ENCODE results near the gene CCL4. TPM values are rescaled to one million over a fixed set of nuclear protein-coding genes. Genes with fewer than 3 reads are reported as not detected.
"Not testable (repeated sequence)": the region's sequence is repeated elsewhere in the genome, so short reads cannot be mapped to it uniquely, and the experiment has no call there.

CCL4 gene
- total RNA-seq, 1 donor from 2014 or later = not detected

- TF ChIP-seq, protein P1, sequence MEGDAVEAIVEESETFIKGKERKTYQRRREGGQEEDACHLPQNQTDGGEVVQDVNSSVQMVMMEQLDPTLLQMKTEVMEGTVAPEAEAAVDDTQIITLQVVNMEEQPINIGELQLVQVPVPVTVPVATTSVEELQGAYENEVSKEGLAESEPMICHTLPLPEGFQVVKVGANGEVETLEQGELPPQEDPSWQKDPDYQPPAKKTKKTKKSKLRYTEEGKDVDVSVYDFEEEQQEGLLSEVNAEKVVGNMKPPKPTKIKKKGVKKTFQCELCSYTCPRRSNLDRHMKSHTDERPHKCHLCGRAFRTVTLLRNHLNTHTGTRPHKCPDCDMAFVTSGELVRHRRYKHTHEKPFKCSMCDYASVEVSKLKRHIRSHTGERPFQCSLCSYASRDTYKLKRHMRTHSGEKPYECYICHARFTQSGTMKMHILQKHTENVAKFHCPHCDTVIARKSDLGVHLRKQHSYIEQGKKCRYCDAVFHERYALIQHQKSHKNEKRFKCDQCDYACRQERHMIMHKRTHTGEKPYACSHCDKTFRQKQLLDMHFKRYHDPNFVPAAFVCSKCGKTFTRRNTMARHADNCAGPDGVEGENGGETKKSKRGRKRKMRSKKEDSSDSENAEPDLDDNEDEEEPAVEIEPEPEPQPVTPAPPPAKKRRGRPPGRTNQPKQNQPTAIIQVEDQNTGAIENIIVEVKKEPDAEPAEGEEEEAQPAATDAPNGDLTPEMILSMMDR (conservative IDR thresholded peaks at IDR 0.05) = no peak
- H3K4me1 Mint-ChIP-seq (ENCODE audit: unreplicated experiment) = no peaks in the 10 kb centered on the region
- no peaks in the 10 kb centered on the region for H3K36me3 Mint-ChIP-seq
- no peak overlapping the region for H3K27ac Mint-ChIP-seq
- peaks cover 20% of the 10 kb centered on the region for H3K27me3 Mint-ChIP-seq
- H3K4me3 Mint-ChIP-seq = no peak overlapping the region
- no peak for DNase-seq (ENCODE audit: extremely low spot score, unreplicated experiment)
- no peaks in the 10 kb centered on the region for H3K9me3 Mint-ChIP-seq
Observed at GRCh38 chr17:36104701-36105181, 1.1 kb downstream of the CCL4 start.

- Mint-ChIP-seq H3K4me1 (ENCODE audit: unreplicated experiment) (peaks cover under 1% of the 10 kb centered on the region), H3K27ac (no peak overlapping the region), H3K9me3 (no peaks in the 10 kb centered on the region), H3K27me3 (peaks cover 14% of the 10 kb centered on the region), H3K4me3 (no peak overlapping the region), H3K36me3 (no peaks in the 10 kb centered on the region)
- DNase-seq (ENCODE audit: extremely low spot score, unreplicated experiment) = no peak
- TF ChIP-seq, protein P1 (conservative IDR thresholded peaks at IDR 0.05) = no peak
Observed at GRCh38 chr17:36105781-36106492, 2.3 kb downstream of the CCL4 start.

DNA sequence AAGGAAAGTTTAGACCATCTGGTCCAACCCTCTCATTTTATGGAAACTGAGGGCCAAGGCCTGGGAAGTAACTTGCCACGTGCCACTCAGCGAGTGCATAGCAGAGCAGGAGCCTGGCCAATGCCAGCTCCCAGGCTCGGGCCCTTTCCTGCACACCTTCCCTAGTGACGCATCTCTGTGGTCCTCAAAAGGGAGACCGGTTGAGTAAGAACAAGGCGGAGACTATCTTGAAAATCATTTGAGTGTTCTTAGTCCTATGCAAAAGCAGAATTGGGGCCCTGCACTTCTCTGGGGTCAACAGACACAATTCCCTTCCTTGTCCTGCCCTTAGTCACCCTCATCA is 2.8 kb downstream of the CCL4 start:
- Mint-ChIP-seq H3K36me3 (no peaks in the 10 kb centered on the region), H3K4me1 (ENCODE audit: unreplicated experiment) (peaks cover 4% of the 10 kb centered on the region), H3K27ac (no peak overlapping the region), H3K4me3 (no peak overlapping the region), H3K9me3 (no peaks in the 10 kb centered on the region), H3K27me3 (peaks cover 14% of the 10 kb centered on the region)
- no peak for DNase-seq (ENCODE audit: extremely low spot score, unreplicated experiment)
- TF ChIP-seq, protein P1 (conservative IDR thresholded peaks at IDR 0.05) = no peak

- Mint-ChIP-seq H3K36me3 (no peaks in the 10 kb centered on the region), H3K27me3 (peaks cover 14% of the 10 kb centered on the region), H3K9me3 (peaks cover 6% of the 10 kb centered on the region), H3K4me3 (no peak overlapping the region), H3K27ac (no peak overlapping the region), H3K4me1 (ENCODE audit: unreplicated experiment) (peaks cover 4% of the 10 kb centered on the region)
- DNase-seq (ENCODE audit: extremely low spot score, unreplicated experiment) = no peak
- TF ChIP-seq, protein P1 (conservative IDR thresholded peaks at IDR 0.05) = no peak
Observed at GRCh38 chr17:36107660-36108059, 4.0 kb downstream of the CCL4 start.

DNA sequence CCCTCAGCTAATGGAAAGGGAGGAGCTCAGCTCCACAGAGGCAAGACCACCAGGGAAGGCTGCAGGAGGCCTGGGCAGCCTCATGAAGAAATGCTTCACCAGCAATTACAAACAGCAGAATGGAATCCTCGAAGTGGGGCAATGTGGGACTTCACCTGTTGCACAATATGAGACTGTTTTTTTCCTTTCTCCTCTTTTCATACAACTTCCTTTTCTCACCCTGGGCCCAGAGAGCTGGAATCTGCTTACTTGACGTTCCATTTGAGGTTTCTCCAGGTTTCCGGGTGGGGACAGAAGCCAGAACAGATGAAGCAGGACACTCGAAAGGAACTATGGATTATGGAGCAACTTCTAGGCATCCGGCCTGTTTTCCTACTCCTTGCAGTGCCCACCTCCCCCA is 4.6 kb downstream of the CCL4 start:
- peaks cover 14% of the 10 kb centered on the region for H3K27me3 Mint-ChIP-seq
- H3K36me3 Mint-ChIP-seq = not testable (repeated sequence)

DNA sequence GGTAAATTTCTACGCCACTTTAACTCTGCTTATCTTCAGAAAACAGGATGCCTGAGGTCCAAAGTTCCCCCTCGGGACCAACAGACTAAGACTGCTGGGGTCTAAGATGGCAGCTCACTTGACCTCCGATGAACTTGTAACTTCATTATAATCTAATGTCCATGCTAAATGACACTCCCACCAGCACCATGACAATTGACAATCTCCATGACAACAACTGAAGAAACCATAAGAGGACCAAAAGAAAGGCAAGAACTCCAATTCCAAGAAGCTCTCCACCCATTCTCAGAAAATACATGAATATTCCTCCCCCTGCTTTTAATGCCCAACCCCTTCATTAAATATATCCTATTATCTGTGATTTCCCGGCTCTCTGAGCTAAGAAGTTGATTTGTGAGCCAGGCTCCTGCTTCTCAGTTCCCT is 7.5 kb downstream of the CCL4 start:
- TF ChIP-seq, protein P1 (conservative IDR thresholded peaks at IDR 0.05) = no peak
- DNase-seq (ENCODE audit: extremely low spot score, unreplicated experiment) = no peak
- Mint-ChIP-seq H3K36me3 (no peaks in the 10 kb centered on the region), H3K27me3 (peaks cover 5% of the 10 kb centered on the region), H3K27ac (no peak overlapping the region), H3K4me3 (no peak overlapping the region), H3K4me1 (ENCODE audit: unreplicated experiment) (peaks cover 4% of the 10 kb centered on the region), H3K9me3 (peaks cover 15% of the 10 kb centered on the region)

More for the DNA sequence above, 4.6 kb downstream of the CCL4 start:
- H3K9me3 Mint-ChIP-seq; H3K4me3 Mint-ChIP-seq; H3K27ac Mint-ChIP-seq; DNase-seq (ENCODE audit: extremely low spot score, unreplicated experiment); H3K4me1 Mint-ChIP-seq (ENCODE audit: unreplicated experiment): not testable (repeated sequence)
